Memory B cell (primary cell): Measurements from ENCODE around the gene KLK10.
A peak's percentile ranks its signal among the peaks of the same experiment; 100 is the strongest.

ENCODE experiments used
- ATAC-seq: fragments of 150-1000 bp; cut with Tn5 transposase; 2 replicates; pipeline ENCODE4 v1.10.0; 2021; ENCODE audit warnings: low read depth, mild to moderate bottlenecking, moderate library complexity
- DNase-seq, 2 donors: peaks; one replicate each; pipeline ENCODE4 v3.0.0; 2022; ENCODE audit warnings: low spot score in 2 of 2
- H3K27ac Mint-ChIP-seq: one replicate; pipeline ENCODE4 v1.8.0; 2022; ENCODE audit warnings: mild to moderate bottlenecking, moderate library complexity, mixed read lengths
- H3K27me3 Mint-ChIP-seq: one replicate; pipeline ENCODE4 v1.8.0; 2022; ENCODE audit warnings: mixed read lengths
- H3K36me3 Mint-ChIP-seq: one replicate; pipeline ENCODE4 v1.8.0; 2022; ENCODE audit warnings: mild to moderate bottlenecking, mixed read lengths
- H3K4me1 Mint-ChIP-seq: one replicate; pipeline ENCODE4 v1.8.0; 2022; ENCODE audit warnings: mixed read lengths
- H3K4me3 Mint-ChIP-seq: one replicate; pipeline ENCODE4 v1.8.0; 2022; ENCODE audit warnings: mild to moderate bottlenecking, moderate library complexity, mixed read lengths
- H3K9me3 Mint-ChIP-seq: one replicate; pipeline ENCODE4 v1.8.0; 2022; ENCODE audit warnings: mixed read lengths

Gene KLK10

GRCh38 chr19:51018745-51019543 lies 565 bp downstream of the KLK10 start:
- Mint-ChIP-seq H3K36me3 (peaks cover 7% of the 10 kb centered on the region), H3K27me3 (peaks cover 43% of the 10 kb centered on the region), H3K27ac (no peak overlapping the region), H3K4me1 (peaks cover 13% of the 10 kb centered on the region), H3K9me3 (peaks cover 3% of the 10 kb centered on the region), H3K4me3 (peak overlapping the region; percentile 62)
- ATAC-seq (no peak), DNase-seq (no peak)

- ATAC-seq, result no peak
- Mint-ChIP-seq H3K9me3 (peaks cover 3% of the 10 kb centered on the region), H3K27me3 (peaks cover 39% of the 10 kb centered on the region), H3K4me1 (peaks cover 16% of the 10 kb centered on the region), H3K36me3 (peaks cover 7% of the 10 kb centered on the region), H3K4me3 (peak overlapping the region; percentile 22), H3K27ac (no peak overlapping the region)
- DNase-seq, result no peak
Observed at GRCh38 chr19:51016798-51017683, 2.5 kb downstream of the KLK10 start.

- Mint-ChIP-seq H3K27ac (no peak overlapping the region), H3K4me1 (peaks cover 16% of the 10 kb centered on the region), H3K9me3 (peaks cover 3% of the 10 kb centered on the region), H3K36me3 (peaks cover 7% of the 10 kb centered on the region), H3K27me3 (peaks cover 39% of the 10 kb centered on the region), H3K4me3 (no peak overlapping the region)
- DNase-seq (no peak), ATAC-seq (no peak)
Observed at GRCh38 chr19:51015691-51016267, 3.7 kb downstream of the KLK10 start.

GRCh38 chr19:51014242-51014641 lies 5.3 kb downstream of the KLK10 start:
- Mint-ChIP-seq H3K27me3 (peaks cover 40% of the 10 kb centered on the region), H3K27ac (no peak overlapping the region), H3K9me3 (peaks cover 2% of the 10 kb centered on the region), H3K4me3 (no peak overlapping the region), H3K4me1 (peaks cover 13% of the 10 kb centered on the region), H3K36me3 (peaks cover 5% of the 10 kb centered on the region)
- no peak for DNase-seq
- ATAC-seq, result no peak

- Mint-ChIP-seq H3K36me3 (peaks cover 2% of the 10 kb centered on the region), H3K27me3 (peaks cover 38% of the 10 kb centered on the region), H3K9me3 (no peaks in the 10 kb centered on the region), H3K27ac (no peak overlapping the region), H3K4me1 (peaks cover 11% of the 10 kb centered on the region), H3K4me3 (no peak overlapping the region)
- ATAC-seq (no peak), DNase-seq (no peak)
Observed at GRCh38 chr19:51012661-51013190, 6.8 kb downstream of the KLK10 start.

GRCh38 chr19:51010066-51010795 lies 9.3 kb downstream of the KLK10 start:
- Mint-ChIP-seq H3K9me3 (no peaks in the 10 kb centered on the region), H3K27ac (no peak overlapping the region), H3K27me3 (peaks cover 27% of the 10 kb centered on the region), H3K4me3 (no peak overlapping the region), H3K4me1 (peaks cover 4% of the 10 kb centered on the region), H3K36me3 (no peaks in the 10 kb centered on the region)
- ATAC-seq (no peak), DNase-seq (no peak)

GRCh38 chr19:51009061-51009891 lies 10.2 kb downstream of the KLK10 start:
- no peaks in the 10 kb centered on the region for H3K9me3 Mint-ChIP-seq
- H3K4me3 Mint-ChIP-seq, result no peak overlapping the region
- peaks cover 4% of the 10 kb centered on the region for H3K4me1 Mint-ChIP-seq
- H3K27me3 Mint-ChIP-seq, result peaks cover 20% of the 10 kb centered on the region
- DNase-seq (no peak), ATAC-seq (no peak)
- no peaks in the 10 kb centered on the region for H3K36me3 Mint-ChIP-seq
- H3K27ac Mint-ChIP-seq, result no peak overlapping the region

- Mint-ChIP-seq H3K27me3 (peaks cover 15% of the 10 kb centered on the region), H3K4me1 (no peaks in the 10 kb centered on the region)
Observed at GRCh38 chr19:51007488-51007887, 12.0 kb downstream of the KLK10 start.

GRCh38 chr19:51006406-51006805 lies 13.1 kb downstream of the KLK10 start:
- Mint-ChIP-seq H3K9me3 (peaks cover 2% of the 10 kb centered on the region), H3K4me1 (no peaks in the 10 kb centered on the region), H3K27me3 (peaks cover 17% of the 10 kb centered on the region), H3K36me3 (no peaks in the 10 kb centered on the region), H3K27ac (no peak overlapping the region), H3K4me3 (no peak overlapping the region)
- DNase-seq (no peak), ATAC-seq (no peak)

More at GRCh38 chr19:51007488-51007887, 12.0 kb downstream of the KLK10 start:
- Mint-ChIP-seq H3K4me3 (no peak overlapping the region), H3K27ac (no peak overlapping the region), H3K36me3 (no peaks in the 10 kb centered on the region), H3K9me3 (peaks cover 2% of the 10 kb centered on the region)
- ATAC-seq (no peak), DNase-seq (no peak)

- ATAC-seq, result no peak
- H3K4me3 Mint-ChIP-seq, result no peak overlapping the region
- peaks cover 15% of the 10 kb centered on the region for H3K27me3 Mint-ChIP-seq
- H3K36me3 Mint-ChIP-seq, result no peaks in the 10 kb centered on the region
- H3K9me3 Mint-ChIP-seq, result peaks cover 2% of the 10 kb centered on the region
- H3K27ac Mint-ChIP-seq, result no peak overlapping the region
- no peak for DNase-seq
- no peaks in the 10 kb centered on the region for H3K4me1 Mint-ChIP-seq
Observed at GRCh38 chr19:51005248-51005647, 14.3 kb downstream of the KLK10 start.

- Mint-ChIP-seq H3K9me3 (peaks cover 2% of the 10 kb centered on the region), H3K27ac (no peak overlapping the region), H3K4me3 (no peak overlapping the region), H3K4me1 (no peaks in the 10 kb centered on the region), H3K27me3 (peaks cover 11% of the 10 kb centered on the region), H3K36me3 (no peaks in the 10 kb centered on the region)
- no peak for ATAC-seq
- DNase-seq, result no peak
Observed at GRCh38 chr19:51003316-51003715, 16.2 kb downstream of the KLK10 start.

- peaks cover 2% of the 10 kb centered on the region for H3K9me3 Mint-ChIP-seq
- H3K4me3 Mint-ChIP-seq, result no peak overlapping the region
- no peaks in the 10 kb centered on the region for H3K36me3 Mint-ChIP-seq
- DNase-seq (no peak), ATAC-seq (no peak)
- H3K27me3 Mint-ChIP-seq, result peaks cover 14% of the 10 kb centered on the region
- no peaks in the 10 kb centered on the region for H3K4me1 Mint-ChIP-seq
- no peak overlapping the region for H3K27ac Mint-ChIP-seq
Observed at GRCh38 chr19:51002542-51003311, 16.8 kb downstream of the KLK10 start.
